HS-5 (cell line): ENCODE results near the gene ST7.
A peak's percentile ranks its signal among the peaks of the same experiment; 100 is the strongest.
"Not testable (repeated sequence)": the region's sequence is repeated elsewhere in the genome, so short reads cannot be mapped to it uniquely, and the experiment has no call there.

ENCODE experiments used
- DNase-seq: peaks from one replicate; pipeline ENCODE4 v3.0.0-alpha.2; 2012; ENCODE audit warnings: low read depth

ST7 gene

DNA sequence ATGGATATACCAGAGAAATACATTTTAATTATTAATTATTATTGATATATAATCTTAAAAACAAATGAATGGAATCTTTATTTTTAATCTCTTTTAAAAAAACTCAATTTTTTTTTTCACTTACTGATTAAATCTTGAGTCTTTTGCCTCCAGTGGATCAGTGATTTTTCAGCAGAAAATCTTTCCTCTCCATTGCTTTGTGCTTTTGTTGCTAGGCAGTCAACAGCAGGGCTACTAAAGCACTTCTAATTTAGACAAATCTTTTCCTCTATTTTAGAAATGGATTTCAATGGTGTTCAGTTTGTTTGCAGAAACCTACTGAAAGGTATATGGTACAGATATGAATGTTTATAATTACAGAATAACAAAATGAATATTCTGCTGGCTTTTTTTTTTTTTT is 143.6 kb downstream of the ST7 start:
- DNase-seq: no peak

DNA sequence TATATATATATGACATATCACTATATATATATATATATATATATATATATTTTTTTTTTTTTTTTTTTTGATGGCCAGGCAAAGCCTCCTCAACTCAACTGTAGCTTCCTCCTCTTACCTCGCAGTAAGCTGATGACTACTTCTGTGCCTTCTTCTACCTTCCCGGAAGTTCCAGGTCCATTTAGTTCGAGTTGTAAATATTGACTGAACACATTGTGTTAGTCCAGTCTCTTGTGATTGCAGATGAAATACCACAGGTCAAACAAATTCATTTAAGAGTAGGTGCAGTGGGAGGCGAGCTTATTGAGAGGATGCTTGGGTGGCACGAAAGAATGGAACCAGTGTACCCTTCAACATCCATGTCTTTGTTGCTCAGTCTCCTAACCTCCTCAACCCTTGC is 144.6 kb downstream of the ST7 start:
- no peak for DNase-seq

DNA sequence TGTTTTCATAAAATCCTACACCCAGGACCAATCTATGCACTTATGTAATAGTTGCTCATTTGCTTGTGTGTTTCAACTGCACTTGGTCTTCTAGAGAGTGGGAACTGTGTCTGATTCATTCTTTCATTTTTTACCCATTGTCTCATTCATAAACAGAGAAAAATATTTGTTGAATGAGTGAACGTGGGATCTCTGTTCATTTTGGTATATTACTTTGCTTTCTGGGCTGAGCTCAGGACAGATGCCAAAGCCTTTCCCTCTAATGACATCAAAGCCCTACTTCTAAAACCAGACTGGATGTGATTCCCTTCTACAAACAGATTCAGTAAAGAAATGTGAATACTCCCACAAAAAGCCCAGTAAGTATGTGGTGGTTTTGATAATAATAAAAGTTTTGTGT is 145.2 kb downstream of the ST7 start:
- DNase-seq: peak; percentile 73

- no peak for DNase-seq
Measured at GRCh38 chr7:117101026-117101425, 147.7 kb downstream of the ST7 start.

GRCh38 chr7:117110480-117111315 is 157.4 kb downstream of the ST7 start:
- no peak for DNase-seq

DNA sequence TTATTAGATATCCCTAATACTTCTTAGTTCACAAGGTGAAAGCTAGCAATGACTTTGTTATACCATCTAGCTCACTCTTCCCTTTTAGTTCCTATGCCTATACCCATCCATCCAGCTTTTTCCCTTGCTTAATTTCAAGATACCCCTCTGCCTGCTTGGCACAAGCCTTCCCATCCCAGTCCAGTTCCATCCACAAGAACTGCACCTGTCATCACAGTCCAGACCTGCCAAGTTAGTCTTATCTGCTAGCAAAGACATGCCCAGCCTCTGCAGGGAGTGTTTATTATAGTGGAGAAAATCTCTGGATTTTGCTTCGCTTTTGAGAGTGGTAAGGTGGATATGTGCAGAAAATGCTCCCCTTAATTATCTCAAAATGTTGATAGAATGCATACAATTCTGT is 158.2 kb downstream of the ST7 start:
- DNase-seq: no peak

GRCh38 chr7:117112640-117113039 is 159.3 kb downstream of the ST7 start:
- no peak for DNase-seq

DNA sequence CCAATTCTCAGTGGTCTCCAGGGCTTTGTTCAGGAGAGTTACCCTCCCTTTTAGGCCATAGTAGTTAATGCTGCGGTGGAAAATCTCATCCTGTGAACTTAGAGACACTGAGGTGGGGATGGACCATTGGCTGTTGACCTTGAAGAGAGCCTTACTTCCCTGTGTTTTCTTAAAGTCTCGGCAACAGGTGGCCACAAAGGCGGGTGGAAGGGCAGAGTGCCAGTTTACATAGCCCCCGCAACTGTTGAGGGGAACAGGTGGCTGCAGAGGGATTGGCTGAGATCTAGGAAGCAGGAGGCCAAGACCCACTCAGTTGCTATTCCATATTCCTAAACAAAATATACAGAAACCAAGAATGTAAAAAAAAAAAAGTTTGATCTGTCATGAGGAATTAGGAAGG is 160.6 kb downstream of the ST7 start:
- DNase-seq: no peak

- DNase-seq: no peak
Measured at GRCh38 chr7:117114272-117114671, 161.0 kb downstream of the ST7 start.

DNA sequence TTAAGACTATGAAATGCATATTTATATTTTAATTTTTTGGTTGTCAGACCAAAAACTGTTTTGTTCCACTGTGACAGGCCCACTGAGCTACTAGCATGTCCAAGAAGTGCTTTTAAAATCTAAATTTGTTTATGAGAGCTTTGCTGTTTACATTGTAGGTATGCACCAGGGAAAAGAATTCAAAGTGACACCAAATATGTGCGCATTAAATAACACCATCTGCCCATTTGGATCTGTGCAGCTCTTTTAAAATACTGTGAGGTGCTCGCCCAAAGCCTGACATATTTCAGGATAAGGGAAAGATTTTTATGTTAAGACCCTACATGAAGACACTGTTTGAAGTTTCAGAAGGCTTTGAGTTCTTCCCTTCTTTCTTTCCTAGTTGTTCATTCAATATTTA is 162.9 kb downstream of the ST7 start:
- no peak for DNase-seq

DNA sequence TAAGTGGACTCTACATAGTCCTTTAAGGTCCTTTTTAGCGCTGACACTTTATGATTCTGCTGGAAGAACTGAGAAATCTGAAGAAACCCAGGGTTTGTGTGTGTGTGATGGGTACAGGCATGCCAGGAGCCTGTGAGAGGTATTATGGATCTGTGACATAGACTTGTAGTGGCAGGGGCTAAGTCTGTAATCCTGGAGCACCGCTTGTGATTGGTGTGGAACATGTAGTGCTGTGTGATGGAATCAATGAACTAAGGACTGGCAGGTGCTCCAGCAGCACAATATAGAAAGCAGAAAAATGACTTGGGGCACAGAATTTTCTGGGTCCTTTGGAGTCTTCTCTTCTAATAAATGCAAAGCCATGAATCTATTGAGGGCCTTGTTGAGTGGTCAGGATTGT is 163.9 kb downstream of the ST7 start:
- DNase-seq: no peak

DNA sequence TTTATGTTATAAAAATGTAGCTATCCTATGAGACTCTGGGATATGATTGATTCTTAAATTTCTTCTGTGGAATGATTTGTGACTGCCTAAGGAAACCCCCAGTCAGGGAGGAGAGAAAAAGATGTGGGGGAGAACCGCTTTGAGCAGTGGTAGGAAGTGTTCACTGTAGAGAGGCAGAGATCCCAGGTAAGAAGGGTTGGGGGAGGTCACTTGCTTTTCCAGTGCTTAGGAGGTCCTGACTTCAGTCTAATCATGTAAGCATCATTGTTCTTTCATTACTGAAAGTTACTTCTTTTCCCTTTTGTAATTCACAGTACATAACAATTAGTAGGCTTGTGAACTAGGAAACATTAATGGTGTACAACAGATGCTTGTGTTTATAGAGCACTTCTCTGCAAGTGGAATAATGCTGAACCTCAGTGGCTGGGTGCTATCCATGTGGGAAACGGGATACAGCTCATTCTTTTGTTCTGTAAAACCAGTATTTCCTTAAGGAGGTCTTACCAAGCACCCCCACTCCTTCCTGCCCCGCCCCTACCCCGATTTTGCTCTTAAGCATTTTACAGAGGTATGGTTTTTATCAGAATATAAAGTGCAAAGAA is 165.4 kb downstream of the ST7 start:
- DNase-seq: no peak

DNA sequence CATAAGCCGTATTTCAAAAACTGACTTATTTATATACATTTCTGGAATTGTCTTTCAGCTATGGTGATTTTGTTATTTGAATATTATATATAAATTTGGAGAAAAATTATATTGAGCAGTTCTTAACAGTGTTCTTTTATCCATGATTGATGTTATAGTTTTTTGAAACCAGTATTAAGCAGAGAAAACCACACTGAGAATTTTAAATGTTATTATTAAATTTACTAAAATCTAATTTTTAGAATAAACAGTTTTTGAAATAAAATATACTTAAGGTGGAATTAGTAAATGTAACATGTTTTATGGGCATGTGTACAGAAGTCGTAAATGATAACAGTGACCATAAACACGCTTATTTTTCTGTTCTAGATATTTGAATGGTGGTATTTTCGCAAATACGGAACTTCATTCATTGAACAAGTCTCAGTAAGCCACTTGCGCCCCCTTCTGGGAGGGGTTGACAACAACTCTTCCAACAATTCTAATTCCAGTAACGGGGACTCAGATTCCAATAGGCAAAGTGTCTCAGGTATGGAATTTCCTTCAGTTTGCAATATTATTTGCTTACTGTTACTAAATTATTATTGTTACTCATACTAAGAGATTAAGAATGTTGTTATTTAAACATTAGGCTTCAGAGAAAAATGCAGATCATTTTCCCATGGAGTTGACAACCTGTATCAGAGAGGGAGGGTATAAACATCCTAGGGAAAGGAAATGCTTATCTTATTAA is 166.1 kb downstream of the ST7 start:
- no peak for DNase-seq

GRCh38 chr7:117120321-117120720 is 167.0 kb downstream of the ST7 start:
- not testable (repeated sequence) for DNase-seq

GRCh38 chr7:117122036-117122435 is 168.7 kb downstream of the ST7 start:
- DNase-seq: not testable (repeated sequence)

- no peak for DNase-seq
Measured at GRCh38 chr7:117122536-117122935, 169.2 kb downstream of the ST7 start.

DNA sequence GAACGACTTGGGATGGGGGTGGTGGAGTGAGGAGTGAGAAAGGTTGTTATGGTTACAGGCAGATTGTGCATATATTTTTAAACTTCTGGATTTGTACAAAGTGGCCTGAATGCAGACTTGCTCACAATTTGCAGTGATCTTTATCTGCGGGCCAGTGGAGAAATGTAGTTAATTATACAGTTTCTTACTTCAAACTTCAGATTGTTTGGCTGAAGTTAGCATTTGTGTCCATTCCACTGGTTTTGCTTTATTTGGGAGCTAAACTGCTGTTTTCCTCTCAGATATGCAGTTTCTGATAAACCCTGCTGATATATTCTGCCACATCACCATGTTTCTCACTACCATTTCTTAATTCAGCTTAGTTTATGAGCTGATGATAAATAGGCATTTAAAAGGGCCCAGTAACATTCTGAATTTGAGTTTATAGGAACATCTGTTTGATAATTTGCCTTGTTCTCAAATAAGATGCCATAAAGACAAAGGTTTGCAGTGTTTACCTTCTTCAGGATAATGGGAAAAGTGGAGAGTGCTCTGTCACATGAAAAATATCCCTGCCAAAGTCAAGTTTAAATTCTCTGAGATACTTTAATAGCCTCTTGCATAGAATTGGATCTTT is 170.1 kb downstream of the ST7 start:
- no peak for DNase-seq

DNA sequence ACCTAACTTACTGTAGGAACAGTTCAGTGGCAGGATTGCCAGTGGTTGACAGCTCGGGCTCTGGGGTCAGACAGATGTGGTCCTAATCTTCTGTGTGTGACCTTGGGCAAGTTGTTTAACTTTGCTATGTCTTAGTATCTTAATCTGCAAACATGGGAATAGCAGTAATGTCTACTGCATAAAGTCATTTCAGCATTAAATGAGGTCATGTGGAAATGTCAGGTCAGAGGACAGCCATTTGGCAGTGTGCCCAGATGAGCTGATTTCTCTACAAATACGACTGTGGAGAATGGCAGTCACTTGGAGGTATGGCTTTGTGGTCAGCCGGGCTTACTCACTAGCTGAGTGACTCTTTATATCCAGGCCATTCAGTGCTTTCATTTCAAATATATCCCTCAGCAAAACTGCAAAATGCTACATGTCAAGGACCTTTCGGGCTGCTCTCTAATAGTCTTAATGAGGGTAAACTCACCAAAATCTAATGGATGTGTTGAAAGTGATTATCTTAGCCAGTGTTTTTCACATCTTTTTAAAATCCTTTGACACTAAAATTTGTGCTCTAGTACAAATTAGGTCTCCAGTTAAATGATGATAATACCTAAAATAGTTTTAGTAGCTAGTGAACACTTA is 171.4 kb downstream of the ST7 start:
- DNase-seq: peak; percentile 89

GRCh38 chr7:117126676-117127075 is 173.4 kb downstream of the ST7 start:
- DNase-seq: no peak

DNA sequence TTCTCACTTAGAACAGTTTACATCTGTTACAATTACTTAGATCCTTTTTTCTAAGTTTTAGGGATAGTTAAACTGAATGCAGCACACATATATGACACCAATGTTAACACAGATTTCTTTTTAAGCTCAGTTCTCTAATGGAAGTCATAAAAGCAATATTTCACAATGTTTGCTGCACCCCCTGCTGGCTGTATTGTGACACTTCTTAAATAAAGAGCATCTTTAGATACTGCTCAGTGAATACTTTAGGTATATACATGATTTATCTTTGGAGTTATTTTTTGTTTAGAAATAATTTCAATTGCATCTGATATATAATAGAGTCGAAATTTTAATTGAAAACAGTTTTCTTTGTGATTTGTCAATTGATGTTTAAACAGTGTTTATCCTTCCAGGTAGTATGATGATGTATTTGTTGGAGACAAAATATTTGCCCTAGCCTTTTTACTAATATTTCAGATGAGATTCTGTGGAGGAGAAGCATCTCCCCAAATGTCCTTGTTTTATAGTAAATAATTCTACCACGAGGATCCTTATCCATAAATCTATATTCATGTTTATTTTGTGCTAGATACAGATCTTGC is 174.4 kb downstream of the ST7 start:
- no peak for DNase-seq

DNA sequence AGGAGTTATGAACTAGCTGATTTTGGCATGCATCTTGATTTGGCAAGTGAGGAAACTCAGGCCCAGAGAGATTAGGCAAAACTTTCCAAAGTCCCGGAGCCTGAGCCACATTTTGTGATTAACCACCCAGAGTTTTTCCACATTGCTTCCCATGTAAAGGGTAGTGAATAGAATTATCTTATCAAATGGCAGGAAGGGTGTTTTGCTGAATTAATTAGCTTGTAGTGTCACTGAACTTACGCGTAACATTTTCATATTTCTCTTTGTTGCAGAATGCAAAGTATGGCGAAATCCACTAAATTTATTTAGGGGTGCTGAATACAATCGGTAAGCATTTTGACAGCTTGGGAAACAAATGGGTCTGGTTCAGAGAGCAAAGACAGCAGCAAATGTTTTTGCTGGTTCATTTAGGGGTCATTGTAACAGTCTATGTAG is 176.2 kb downstream of the ST7 start:
- no peak for DNase-seq

DNA sequence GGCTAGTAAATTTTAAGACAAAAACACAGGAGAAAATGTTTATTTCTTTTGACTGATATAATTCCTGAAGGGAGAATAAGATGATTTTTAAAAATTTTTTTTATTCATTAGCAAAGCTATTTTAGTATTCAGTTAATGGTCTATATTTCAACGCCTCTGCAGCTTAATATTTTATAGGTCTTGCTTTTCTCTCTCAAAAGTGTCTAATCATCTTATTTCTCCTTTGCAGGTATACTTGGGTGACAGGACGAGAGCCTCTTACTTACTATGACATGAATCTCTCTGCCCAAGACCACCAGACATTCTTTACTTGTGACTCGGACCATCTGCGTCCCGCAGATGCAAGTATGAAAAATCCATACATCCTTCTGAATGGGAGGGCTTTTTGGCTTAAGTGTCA is 177.0 kb downstream of the ST7 start:
- no peak for DNase-seq
